A549 (cell line): ENCODE data around the gene EMID1. TPM values are rescaled to one million over a fixed set of nuclear protein-coding genes. Genes with fewer than 3 reads are reported as not detected.

ENCODE experiments used
- ATAC-seq, 2 experiments: fragments of 200-7000 bp in 1 of 2; fragments of >200 bp in 1 of 2; cut with Nextera tagmentation in 1 of 2; cut with Tn5 transposase in 1 of 2; 3 replicates each; pipeline versions ENCODE4 v1.8.0 to v1.9.1; 2018 to 2020; ENCODE audit warnings: mild to moderate bottlenecking in 1 of 2, moderate library complexity in 1 of 2
- CTCF ChIA-PET: fragments of 300-600 bp; sonication (Branson Sonifier 250); formaldehyde crosslinking; extraction: SDS; loops from one replicate; lab custom pipeline; 2021; ENCODE audit warnings: antibody characterized with exemption, inconsistent platforms; lab: Yijun Ruan, JAX
- POLR2A ChIA-PET: fragments of 350-600 bp; formaldehyde crosslinking; extraction: SDS; loops from one replicate; lab custom pipeline; 2021; ENCODE audit warnings: antibody characterized with exemption, inconsistent platforms; lab: Yijun Ruan, JAX
- DNase-seq, 2 experiments: peaks; one replicate each; pipeline versions ENCODE4 v3.0.0 to v3.0.0-alpha.2; 2011 to 2016; ENCODE audit warnings: low read depth in 1 of 2, low spot score in 1 of 2
- FAIRE-seq: peaks from 2 replicates; lab custom pipeline; 2011; peaks lifted over from hg19 to GRCh38; lab: Jason Lieb, UNC
- H3K27ac ChIP-seq, 2 experiments: fragments of >200 bp; sonication (Bioruptor Twin); formaldehyde crosslinking; 3 replicates each; pipeline ENCODE4 v1.5.1; 2016 to 2017
- H3K4me1 ChIP-seq: fragments of >200 bp; sonication (Bioruptor Twin); formaldehyde crosslinking; 3 replicates; pipeline ENCODE4 v1.6.1; 2016
- H3K4me2 ChIP-seq: fragments of >200 bp; sonication (Bioruptor Twin); formaldehyde crosslinking; 3 replicates; pipeline ENCODE4 v1.6.1; 2016
- H3K4me3 ChIP-seq: fragments of >200 bp; sonication (Bioruptor Twin); formaldehyde crosslinking; 3 replicates; pipeline ENCODE4 v1.5.1; 2016
- H3K9me3 ChIP-seq: fragments of >200 bp; sonication (Bioruptor Twin); formaldehyde crosslinking; 3 replicates; pipeline ENCODE4 v1.6.1; 2016
- ATOH8 ChIP-seq: fragments of 250-450 bp; sonication (Bioruptor Pico); IDR thresholded peaks from 2 replicates; pipeline ENCODE4 v1.5.0; 2020; ENCODE audit warnings: low read depth, mild to moderate bottlenecking, moderate library complexity
- BHLHE40 ChIP-seq: IDR thresholded peaks from 2 replicates; pipeline ENCODE4 v1.6.1; 2012; ENCODE audit warnings: low read depth, low read length, inconsistent platforms
- CBX2 ChIP-seq: fragments of 200-600 bp; sonication (generic); IDR thresholded peaks from 2 replicates; pipeline ENCODE4 v1.6.1; 2016; ENCODE audit warnings: low read depth, mild to moderate bottlenecking, borderline replicate concordance
- HDAC2 ChIP-seq: fragments of 200-600 bp; sonication (generic); IDR thresholded peaks from 2 replicates; pipeline ENCODE4 v1.6.1; 2016
- HES2 ChIP-seq: fragments of >200 bp; sonication (Bioruptor Twin); formaldehyde crosslinking; IDR thresholded peaks from 2 replicates; pipeline ENCODE4 v1.6.1; 2016
- HEYL ChIP-seq: fragments of 250-450 bp; sonication (Bioruptor Pico); IDR thresholded peaks from 2 replicates; pipeline ENCODE4 v1.8.0; 2021; ENCODE audit warnings: mild to moderate bottlenecking, moderate library complexity
- JUN ChIP-seq, 2 experiments: fragments of >200 bp; sonication (Bioruptor Twin); formaldehyde crosslinking; IDR thresholded peaks; 2 replicates in 1 of 2; 3 replicates in 1 of 2; pipeline ENCODE4 v1.6.1; 2016 to 2017
- KDM5A ChIP-seq: fragments of 200-600 bp; sonication (generic); IDR thresholded peaks from 2 replicates; pipeline ENCODE4 v1.6.1; 2016; ENCODE audit warnings: antibody characterized with exemption, mild to moderate bottlenecking
- MAFK ChIP-seq: fragments of 450-650 bp; IDR thresholded peaks from 2 replicates; pipeline ENCODE4 v1.6.1; 2014; ENCODE audit not compliant: partially characterized antibody
- MAX ChIP-seq: IDR thresholded peaks from 2 replicates; pipeline ENCODE4 v1.6.1; 2012
- MYC ChIP-seq: IDR thresholded peaks from 2 replicates; pipeline ENCODE4 v1.6.1; 2012; ENCODE audit warnings: mild to moderate bottlenecking, inconsistent platforms, low read length, improper control_type of control experiment, borderline replicate concordance
- PHF8 ChIP-seq: fragments of 200-600 bp; sonication (generic); IDR thresholded peaks from 2 replicates; pipeline ENCODE4 v1.6.1; 2016; ENCODE audit warnings: low read depth, mild to moderate bottlenecking, antibody characterized with exemption, moderate library complexity, borderline replicate concordance
- POLR2AphosphoS2 ChIP-seq: conservative IDR thresholded peaks from 2 replicates; pipeline ENCODE4 v1.6.1; 2012; ENCODE audit warnings: low read length, improper control_type of control experiment, inconsistent platforms
- RAD21 ChIP-seq, 2 experiments: fragments of >200 bp in 1 of 2; sonication (Bioruptor Twin) in 1 of 2; formaldehyde crosslinking in 1 of 2; IDR thresholded peaks in 1 of 2; conservative IDR thresholded peaks in 1 of 2; 2 replicates in 1 of 2; 3 replicates in 1 of 2; pipeline ENCODE4 v1.6.1; 2012 to 2018; ENCODE audit warnings: inconsistent platforms in 1 of 2
- RARB ChIP-seq: fragments of 250-450 bp; sonication (Bioruptor Pico); IDR thresholded peaks from 2 replicates; pipeline ENCODE4 v1.8.0; 2021; ENCODE audit warnings: mild to moderate bottlenecking, moderate library complexity
- USF2 ChIP-seq: fragments of 450-650 bp; IDR thresholded peaks from 2 replicates; pipeline ENCODE4 v1.6.1; 2014; ENCODE audit warnings: antibody characterized with exemption
- ZFP36 ChIP-seq: fragments of 450-650 bp; IDR thresholded peaks from 2 replicates; pipeline ENCODE4 v1.6.1; 2014; ENCODE audit warnings: borderline replicate concordance; ENCODE audit not compliant: partially characterized antibody
- ZNF302 ChIP-seq: fragments of 250-450 bp; sonication (Bioruptor Pico); IDR thresholded peaks from 2 replicates; pipeline ENCODE4 v1.9.0; 2021; ENCODE audit warnings: inconsistent platforms, mild to moderate bottlenecking, moderate library complexity
- WGBS: methylation state at CpG from one replicate; pipeline ENCODE4 v1.1.6; 2017; ENCODE audit errors: missing lambda C conversion rate; 5-methylcytosine and 5-hydroxymethylcytosine counted together
- polyA plus RNA-seq, 4 experiments: library from polyadenylated mRNA; depleted of rRNA in 3 of 4; stranded (reverse); fragments of >200 nt; fragmentation: RNase III in 1 of 4; extraction: RNeasy Plus Mini Kit Qiagen cat#74134 plus additional on column Dnase treatment in 1 of 4; gene quantifications; 2 replicates in 3 of 4; 3 replicates in 1 of 4; pipeline ENCODE4 v1.2.3, GENCODE V29; 2011 to 2017

EMID1 gene
- polyA plus RNA-seq, 2 of the 4 experiments (the other 2 are of a cell fraction) = 0.28 TPM

DNA sequence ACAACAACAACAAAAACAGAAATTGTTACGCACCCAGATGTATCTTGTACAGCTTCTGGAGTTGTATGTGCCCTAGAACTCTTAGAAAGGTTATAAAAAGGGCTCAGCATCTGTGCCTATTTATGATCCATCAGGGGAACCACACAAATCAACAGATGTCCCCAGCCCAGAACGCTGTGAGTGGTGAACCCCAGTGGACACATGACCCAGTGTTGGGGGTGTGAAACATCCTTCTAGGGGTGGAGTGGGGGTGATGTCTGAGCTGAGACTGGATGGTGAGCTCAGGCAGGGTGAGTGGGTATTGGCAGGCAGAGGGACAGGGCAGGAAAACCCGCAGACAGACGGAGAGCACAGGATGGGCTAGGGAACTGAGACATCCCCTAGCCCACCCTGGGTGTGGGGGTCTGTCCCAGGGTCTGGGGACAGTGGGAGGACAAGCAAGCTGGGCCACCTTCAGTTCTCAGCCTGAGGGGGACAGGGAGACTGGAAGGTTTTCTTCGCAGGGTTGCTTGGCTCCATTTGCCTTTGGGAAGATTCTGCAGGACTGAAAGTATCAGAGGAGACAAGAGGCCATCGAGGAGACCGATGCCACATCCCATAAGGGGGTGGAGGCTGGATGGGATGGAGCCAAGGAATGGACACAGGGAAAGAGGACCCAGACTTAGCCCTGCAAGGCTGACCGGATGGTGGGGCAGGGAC is 5.8 kb upstream of the EMID1 start:
- DNase-seq (no peak), FAIRE-seq (no peak), ATAC-seq (no peak)
- H3K4me2 ChIP-seq = no peak overlapping the region
- H3K9me3 ChIP-seq = no peaks in the 10 kb centered on the region
- CTCF ChIA-PET = interaction anchor here (1.4 kb wide), 1 partner anchor 11 kb away, joined by 4 read pairs; no protein-coding TSS in a partner anchor
- WGBS = 59% methylated on average over 8 of the region's 8 CpGs
- H3K4me3 ChIP-seq = no peak overlapping the region
- no peak overlapping the region for H3K27ac ChIP-seq
- POLR2A ChIA-PET = no interaction called here
- TF ChIP-seq ZFP36 (no peak), ATOH8 (no peak), JUN (IDR thresholded peaks at IDR 0.05) (no peak), RARB (CRISPR knock-in tag) (no peak), ZNF302 (CRISPR knock-in tag) (no peak), CBX2 (no peak)
- no peaks in the 10 kb centered on the region for H3K4me1 ChIP-seq

DNA sequence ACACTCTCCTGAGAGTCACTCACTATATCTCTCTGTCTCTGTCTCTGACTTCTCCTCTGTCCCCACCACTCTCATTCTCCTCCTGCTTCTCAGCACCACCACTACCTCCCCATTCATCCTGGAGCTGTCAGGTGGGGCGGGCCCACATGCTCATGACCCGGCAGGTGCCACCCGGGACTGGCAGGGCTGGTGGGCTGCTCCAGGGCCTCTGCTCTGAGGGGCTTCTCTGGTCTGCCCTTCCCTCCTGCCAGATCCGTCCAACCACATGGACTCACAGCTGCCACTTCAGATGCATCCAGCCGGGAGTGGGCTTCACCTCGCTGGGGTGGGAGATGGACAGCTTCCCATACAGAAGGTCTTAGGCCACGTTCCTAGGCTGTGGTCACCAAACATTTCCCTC is 4.8 kb upstream of the EMID1 start:
- WGBS = 70% methylated on average over 5 of the region's 7 CpGs
- CTCF ChIA-PET = interaction anchor here (1.2 to 5.4 kb wide), 2 partner anchors 11 to 45 kb away, joined by 3 to 36 read pairs; no protein-coding TSS in a partner anchor

DNA sequence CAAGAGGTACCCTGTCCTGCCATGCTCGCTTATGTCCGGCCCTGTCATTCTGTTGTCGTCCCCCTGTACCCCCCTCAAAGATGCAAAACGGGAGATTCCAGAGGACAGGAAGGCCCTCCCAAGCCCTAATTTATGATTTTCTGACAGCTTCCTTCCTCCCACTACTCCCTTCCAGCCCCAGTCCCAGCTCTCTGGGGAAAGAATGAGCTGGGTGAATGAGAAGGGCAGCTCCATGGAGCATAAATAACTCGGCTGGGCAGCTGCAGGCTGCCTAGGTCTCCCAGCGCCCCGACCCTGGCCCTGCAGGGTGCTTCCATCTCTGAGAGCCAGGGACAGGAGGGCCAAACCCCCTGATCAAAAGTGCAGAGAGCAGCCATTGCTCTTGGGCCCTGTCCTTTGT is 3.9 kb upstream of the EMID1 start:
- H3K27ac ChIP-seq = no peak overlapping the region
- POLR2A ChIA-PET = no interaction called here
- 67% methylated on average over 5 of the region's 7 CpGs for WGBS
- H3K9me3 ChIP-seq = no peaks in the 10 kb centered on the region
- ATAC-seq = no peak
- no peak overlapping the region for H3K4me2 ChIP-seq
- CTCF ChIA-PET = interaction anchor here (0.6 to 5.4 kb wide), 6 partner anchors 12 to 50 kb away, joined by 3 to 36 read pairs (median 3); no protein-coding TSS in a partner anchor
- no peak overlapping the region for H3K4me3 ChIP-seq
- DNase-seq = no peak
- TF ChIP-seq RAD21 (conservative IDR thresholded peaks at IDR 0.05 in 1 of 2, IDR thresholded peaks at IDR 0.05 in 1 of 2) (no peak), HDAC2 (no peak), HEYL (CRISPR knock-in tag) (no peak), JUN (IDR thresholded peaks at IDR 0.05) (no peak), MYC (no peak), PHF8 (no peak), POLR2AphosphoS2 (no peak), MAFK (no peak), MAX (no peak), HES2 (no peak), BHLHE40 (no peak), USF2 (no peak)
- TF ChIP-seq, all 56 proteins: peak for 0
- no peak for FAIRE-seq
- no peaks in the 10 kb centered on the region for H3K4me1 ChIP-seq

More for the DNA sequence above, 4.8 kb upstream of the EMID1 start:
- no peak overlapping the region for H3K4me2 ChIP-seq
- POLR2A ChIA-PET = no interaction called here
- no peak for FAIRE-seq
- ATAC-seq = no peak
- no peak for TF ChIP-seq HEYL (CRISPR knock-in tag)
- TF ChIP-seq KDM5A = no peak
- H3K4me3 ChIP-seq = no peak overlapping the region
- DNase-seq = no peak
- no peak overlapping the region for H3K27ac ChIP-seq
- H3K9me3 ChIP-seq = no peaks in the 10 kb centered on the region
- no peaks in the 10 kb centered on the region for H3K4me1 ChIP-seq
